ENCODE measurements around the gene ADIG.

ADIG gene

DNA sequence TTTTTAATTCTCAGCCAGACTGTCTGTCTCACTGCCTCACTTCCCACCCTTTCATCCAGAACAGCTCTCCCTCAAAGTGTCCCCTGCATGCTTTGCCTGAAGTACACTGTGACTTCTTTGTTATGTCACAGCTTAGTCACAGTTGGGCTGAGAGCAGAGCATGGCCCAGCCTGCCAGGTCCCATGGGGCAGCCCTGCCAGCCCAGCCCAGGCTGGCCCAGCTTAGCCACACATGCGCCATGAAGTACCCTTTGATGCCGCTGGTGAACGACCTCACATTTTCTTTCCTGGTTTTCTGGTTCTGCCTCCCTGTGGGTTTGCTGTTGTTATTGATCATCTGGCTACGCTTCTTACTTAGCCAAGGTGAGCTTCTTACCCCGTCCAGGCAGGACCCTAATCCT, at the start of gene ADIG:
Gene ADIG, plus strand, starts transcription at position 185 of the 400 bp plus-strand sequence. Its CDS starts 54 bp downstream, at position 239.
- DNase-seq: no peak

DNA sequence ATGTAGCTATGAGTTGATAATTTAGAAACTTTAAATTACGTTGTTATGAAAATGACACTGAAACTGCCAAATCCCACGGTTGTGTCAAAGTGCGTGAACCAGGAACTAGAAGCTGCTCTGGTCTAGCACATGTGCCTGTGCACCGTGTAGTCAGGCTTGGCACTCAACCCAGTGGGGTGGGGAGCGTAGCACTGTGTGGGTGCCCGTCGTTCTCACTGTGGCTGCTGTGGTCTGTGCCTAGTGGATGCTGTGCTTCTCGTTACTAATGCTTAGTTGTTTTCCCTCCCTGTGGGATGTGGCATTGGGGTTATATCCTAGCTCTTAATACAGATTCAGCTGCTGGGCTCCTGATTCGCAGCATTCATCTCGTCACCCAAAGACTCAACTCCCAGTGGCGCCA, 46.2 kb upstream of the ADIG start:
- DNase-seq: no peak

DNA sequence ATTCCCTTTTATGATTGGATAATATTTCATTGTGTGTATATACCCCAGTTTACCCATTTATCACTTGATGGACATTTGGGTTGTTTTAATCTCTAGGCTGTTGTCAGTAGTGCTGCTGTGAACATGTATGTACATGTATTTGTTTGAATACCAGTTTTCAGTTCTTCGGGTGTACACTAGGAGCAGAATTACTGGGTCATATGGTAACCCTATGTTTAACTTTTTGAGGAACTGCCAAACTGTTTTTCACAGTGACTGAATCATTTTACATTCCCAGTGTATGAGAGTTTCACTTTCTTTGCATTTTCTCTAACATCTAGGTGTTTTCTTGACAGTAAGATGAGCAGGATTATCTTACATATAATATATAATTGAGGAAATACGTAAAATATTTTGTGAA, 44.7 kb upstream of the ADIG start:
- no peak for DNase-seq

DNA sequence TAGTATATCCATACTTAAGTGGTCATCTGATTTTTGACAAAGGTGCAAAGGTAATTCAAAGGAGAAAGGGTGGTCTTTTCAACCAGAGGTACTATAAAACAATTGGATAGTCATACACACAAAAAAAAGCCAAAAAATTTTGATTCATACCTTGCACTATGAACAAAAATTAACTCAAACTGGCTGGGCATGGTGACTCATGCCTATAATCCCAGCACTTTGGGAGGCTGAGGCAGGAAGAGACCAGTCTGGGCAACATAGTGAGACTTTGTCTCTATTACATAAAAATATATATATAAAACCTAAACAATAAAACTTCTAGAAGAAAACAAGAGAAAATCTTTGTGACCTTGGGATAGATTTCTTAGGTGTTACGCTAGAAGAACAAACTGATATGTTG, 43.8 kb upstream of the ADIG start:
- no peak for DNase-seq

DNA sequence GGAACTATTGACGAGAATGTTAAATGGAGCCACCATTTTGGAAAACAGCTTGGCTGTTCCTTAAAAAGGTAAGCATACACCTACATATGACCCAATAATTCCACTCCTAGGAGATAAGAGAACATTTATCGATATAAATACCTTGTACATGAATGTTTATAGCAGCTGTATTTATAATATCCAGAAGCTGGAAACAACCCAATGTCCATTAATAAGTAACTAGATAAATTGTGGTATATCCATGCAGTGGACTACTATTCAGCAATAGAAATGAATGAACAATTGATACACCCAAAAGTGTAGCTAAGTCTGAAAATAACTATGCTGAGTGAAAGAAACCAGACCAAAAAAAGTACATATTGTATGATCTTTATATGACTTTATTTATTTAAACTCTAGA, 42.2 kb upstream of the ADIG start:
- no peak for DNase-seq

DNA sequence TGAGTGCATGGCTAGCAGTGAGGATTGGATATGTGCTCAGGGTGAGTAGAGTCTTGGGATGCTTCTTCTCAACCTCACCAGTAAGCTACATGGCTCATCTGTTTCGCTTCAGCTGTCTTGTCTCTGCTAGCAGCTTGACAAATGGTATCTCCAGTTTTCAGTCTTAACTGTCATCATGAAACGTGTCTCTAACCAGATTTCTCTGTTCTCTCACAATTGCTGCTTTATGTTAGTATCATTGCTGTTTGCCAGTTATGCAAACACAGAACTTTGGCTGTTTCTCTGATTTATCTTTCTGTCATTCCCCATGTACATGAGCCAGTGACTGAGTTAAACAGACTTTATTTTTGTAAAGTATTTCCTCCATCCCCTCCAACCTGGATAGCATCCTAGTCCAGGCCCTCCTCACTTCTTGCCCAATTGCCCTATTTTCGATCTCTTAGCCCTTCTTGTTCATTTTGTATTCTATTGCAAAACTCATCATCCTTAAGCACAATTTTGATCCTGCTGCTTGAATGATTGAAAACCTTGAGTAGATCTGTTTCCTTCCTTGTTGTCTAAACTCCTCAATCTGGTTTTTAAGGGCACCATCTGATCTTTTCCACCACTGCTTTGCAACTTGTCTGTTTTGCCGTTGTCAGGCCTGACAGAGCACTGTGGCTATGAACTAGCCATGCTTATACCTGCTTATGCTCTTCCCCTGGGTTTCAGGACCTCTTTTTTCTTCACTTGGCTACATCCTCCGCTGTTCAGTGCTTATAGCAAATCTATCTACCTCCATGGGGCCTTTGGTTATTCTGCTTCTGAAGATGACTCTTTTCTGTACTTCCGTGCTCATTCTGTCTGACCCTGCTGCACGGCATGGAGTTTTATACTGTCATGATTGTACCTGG, 37.7 kb upstream of the ADIG start:
- no peak for DNase-seq

DNA sequence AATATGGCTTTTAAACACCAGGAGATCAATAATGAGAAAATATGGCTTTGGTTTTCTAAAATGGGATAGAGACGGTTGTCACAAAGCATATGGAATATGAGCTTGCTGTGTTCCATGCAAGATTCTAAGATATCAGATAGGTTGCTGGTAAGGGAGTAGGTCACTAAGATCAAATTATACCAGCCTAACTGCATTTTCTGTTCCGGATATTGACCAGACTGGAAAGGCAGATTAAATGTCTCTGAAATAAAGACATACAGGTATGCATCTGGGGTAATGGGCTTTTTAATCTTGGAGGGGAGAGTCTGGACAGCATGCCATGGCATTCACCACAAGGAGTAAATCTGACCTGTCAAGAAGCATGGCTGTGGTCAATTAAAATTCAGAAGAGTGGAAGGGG, 35.2 kb upstream of the ADIG start:
- no peak for DNase-seq

DNA sequence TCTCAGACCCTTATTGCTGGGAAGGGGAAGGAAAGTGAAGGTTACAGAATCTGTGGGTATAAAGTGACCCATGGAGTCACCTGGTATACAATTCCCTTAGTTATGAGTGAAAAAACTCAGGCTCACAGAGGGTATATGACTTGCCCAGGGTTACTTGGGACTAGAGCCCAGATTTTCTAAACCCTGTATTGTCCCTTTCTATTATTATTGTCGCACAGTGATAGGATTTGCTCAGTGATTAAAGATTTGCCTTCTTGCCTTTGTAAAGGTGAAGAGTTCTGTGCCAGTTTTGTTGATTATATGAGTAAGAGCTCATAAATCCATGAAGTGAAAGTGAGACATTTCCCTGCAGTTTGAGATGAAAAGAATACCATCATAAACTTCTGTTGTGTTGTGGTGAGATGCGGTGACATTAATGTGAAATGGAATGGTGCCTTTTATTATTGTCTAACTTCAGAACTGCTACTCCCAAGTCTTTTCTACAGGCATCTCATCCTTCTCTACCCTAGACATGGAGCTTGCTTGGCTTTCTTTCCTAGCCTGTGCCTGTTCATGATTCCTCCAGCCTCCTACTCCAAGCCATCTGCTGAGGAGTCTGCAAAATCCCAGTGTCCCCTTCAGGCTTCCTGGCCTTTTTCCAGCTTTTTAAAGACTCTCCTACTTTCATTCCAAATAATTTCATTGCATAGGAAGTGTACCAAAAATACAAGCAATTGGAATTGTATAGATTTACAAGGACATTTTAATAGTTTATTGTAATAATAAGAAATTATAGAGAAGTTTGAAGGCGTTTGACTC, 33.5 kb upstream of the ADIG start:
- no peak for DNase-seq

DNA sequence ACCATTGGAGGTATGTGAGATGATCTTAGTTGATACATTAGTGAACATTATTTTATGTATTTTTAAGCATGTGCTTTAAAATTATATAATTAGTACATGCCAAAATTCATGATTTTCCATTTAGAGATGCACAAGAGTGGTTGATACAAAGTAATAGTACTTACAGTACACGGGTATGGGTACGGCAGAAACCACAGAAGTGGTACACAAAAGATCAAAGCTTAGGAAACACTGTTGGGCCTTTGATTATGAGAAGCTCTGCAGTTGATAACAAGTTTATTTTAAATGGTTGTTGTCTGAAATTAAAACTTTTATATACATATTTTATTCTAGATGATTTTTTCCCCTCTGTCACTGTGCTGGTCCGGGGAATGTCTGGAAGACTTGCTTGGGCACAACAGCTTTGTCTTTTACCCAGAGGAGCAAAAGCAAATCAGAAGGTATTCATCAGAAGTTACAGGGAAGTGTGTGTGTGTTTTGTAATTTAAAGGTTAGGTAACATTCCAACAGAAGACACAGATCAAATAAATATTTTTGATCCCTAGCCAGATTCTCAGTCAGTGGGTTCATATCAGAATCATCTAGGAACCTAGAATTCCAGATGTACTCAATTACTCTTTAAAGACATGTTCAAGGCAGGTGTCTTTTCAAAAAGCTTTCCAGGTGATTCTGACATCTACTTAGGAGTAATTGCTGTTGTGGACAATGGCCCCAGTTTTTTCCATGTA, 32.5 kb upstream of the ADIG start:
- no peak for DNase-seq

DNA sequence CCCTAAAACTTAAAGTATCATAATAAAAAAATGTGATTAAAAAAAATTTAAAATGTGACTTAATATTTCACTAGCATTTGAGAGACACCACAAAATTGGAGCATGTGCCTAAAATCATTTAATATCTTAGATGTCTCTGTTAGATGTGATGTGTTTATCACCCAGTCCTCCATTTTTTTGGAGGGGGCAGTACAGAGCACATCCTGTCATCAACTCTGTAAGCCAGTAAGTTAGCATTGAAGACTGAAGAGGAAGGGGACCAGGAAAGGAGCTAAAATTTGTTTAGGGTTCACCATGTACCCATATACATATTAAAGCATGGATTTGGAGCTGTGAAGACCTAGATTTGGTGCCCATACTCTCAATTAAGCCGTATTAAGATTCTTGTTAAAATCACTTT, 30.7 kb upstream of the ADIG start:
- no peak for DNase-seq

DNA sequence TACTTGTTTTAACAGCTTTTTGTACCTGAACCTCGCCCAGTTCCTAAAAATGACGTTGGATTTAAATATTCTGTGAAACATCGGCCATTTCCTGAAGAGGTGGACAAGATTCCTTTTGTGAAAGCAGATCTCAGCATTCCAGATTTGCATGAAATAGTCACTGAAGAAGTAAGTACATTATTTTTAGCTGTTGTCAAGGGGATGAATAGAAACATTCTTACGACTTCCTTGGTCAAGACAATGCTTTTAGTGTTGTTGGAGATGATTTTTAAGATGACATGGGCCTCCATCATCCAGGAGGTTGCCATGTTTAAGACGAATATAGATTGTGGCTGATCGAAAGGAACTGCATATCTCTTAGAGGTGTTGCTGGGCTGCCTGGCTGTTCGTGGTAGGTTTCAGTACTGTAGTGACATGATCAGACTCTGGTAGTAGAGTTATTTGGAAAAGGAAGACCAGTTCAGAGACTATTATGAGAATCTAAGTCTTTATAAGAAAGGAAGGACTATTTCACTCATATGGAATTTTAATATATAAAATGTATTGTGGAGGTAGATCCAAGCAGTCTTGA, 29.9 kb upstream of the ADIG start:
- DNase-seq: no peak

DNA sequence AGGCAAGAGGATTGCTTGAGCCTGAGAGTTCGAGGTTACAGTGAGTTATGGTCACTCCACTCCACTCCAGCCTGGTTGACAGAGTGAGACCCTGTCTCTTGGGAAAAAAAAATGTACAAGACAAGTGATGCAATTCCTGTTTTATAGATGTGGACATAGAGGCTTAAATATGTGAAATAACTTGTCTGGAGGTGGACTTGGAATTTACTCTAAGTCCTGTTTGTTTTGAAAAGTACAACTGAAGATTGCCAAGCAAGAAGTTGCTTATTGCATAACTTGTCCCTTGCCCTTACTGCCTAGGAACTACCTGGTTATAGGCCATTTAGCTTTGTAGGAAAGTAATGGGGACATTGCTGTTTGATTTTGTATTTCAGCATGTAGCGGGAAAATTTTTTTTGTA, 26.0 kb upstream of the ADIG start:
- DNase-seq: no peak

DNA sequence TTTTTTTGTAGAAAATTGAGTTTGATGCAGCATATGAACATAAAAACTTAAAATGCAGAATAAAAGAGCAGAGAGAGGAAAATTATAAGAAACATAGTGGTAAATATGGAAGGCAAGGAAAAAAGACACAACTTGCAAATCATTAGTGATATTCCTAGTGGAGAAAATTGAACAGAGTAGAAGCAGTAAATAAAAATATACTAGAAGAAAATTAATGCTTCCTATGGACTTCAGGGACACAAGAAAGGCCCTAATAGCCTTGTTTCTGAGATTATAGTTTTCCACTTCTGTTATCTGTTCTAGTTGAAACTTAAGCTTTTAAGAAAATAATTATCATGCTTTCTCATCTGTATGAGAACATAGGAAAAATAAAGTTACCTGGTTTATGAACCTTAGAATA, 25.6 kb upstream of the ADIG start:
- no peak for DNase-seq

DNA sequence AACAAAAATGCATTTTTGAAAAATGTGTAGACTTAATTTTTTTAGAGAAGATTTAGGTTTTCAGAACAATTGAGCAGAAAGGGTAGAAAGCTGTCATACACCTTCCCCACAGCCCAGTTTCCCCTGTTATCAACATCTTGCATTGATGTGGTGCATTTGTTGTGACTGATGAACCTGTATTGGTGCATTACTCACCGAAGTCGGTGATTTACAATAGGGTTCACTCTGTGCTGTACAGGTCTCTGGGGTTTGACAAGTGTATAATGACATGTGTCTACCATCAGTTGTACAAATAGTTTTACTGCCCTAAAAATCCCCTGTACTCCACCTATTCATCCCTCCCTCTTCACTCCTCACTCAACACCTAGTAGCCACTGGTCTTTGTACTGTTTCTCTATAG, 23.8 kb upstream of the ADIG start:
- DNase-seq: no peak

DNA sequence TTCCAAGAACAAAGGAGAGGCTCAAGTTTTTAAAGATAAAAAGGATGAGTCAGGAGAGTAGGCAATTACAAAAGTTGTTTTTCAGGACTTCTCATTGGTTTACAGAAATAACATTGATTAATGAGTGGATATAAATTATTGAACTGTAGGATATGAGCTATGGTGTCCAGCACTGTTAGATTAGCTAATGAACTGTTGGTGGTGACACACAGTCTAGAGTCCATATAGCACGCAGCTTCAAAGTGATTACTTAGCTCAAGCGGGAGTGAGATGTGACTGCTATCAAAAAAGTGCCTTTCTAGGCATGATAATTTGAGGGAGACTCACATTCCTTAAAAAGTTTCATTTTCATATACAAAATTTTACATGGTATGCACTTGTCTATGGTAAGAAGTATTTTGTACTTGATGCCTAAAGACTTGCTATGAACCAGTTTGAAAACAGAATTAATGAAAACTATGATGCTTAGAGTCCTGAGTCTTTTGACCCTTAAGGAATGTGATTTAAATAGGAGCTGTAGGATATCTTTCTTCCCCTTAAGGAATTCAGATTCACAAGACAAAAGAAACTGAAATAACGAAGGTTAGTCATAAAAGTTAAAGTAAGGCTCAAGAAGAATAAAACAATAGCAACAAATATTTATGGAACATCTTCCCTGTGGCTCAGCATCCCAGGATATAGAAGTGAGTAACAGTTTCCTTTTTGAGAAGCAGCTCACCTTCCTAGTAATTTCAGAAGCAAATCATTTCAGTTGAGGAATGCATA, 22.2 kb upstream of the ADIG start:
- DNase-seq: no peak

DNA sequence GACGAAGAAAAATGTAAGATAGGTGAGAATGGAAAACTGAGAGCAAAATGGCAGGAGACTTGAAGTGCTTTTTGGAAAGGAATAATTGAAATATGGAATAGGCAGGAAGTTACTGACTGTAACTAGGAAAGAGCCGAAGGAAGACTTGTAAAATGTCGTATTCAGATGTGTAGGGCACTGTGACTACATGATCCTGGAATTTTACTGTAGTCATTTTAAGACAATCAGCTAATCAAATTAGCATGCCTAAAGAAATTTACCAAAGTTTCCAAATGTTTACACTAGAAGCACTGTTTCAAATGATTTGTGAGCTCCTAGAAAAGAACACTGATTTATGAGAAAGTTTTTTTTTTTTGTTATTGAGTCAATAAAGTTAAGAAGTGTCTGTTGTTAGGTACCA, 21.2 kb upstream of the ADIG start:
- DNase-seq: no peak

DNA sequence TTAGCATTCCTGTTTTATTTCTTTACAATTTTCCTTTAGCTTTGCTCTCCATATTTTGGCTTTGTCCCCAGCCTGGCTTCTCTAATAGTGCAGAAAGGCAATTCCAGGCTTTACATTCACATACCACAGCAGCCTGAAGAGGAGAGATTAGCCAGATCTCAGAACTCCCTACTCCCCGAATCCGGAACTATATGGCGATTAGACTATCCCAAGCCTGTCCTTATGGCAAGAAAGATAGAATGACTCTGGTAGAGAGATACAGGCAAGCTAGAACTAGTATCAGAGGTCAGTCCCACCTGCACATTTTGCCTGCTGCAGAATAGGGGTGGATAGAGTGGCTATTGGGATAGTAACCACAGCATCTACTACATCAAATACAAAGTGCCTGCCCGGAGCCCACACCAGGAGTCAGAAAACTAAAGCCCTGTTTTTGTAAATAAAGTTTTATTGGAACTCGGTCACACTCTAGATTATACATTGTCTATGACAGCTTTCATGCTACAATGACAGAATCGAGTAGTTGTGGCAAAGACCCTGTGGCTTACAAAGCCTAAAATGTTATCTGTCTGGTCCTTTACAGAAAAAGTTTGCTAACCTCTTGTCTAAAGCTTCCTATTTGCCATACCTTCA, 17.1 kb upstream of the ADIG start:
- DNase-seq: no peak

DNA sequence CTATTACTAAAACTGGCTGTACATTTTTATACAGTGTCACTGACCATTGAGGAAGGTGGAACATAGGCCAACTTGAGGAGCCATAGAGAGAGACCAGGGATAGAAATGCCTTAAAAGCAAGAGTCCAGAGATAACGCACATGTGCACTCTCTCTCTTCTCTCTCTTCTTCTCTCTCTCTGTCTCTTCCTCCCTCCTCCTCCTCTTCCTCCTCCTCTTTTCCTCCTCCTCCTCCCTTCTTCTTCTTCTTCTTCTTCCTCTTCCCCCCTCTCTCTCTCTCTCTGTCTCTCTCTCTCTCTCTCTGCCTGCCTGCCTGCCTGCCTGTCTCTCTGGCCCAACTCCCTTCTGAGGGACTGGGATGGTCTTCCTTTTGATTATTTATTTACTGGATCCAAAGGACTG, 16.3 kb upstream of the ADIG start:
- DNase-seq: no peak

DNA sequence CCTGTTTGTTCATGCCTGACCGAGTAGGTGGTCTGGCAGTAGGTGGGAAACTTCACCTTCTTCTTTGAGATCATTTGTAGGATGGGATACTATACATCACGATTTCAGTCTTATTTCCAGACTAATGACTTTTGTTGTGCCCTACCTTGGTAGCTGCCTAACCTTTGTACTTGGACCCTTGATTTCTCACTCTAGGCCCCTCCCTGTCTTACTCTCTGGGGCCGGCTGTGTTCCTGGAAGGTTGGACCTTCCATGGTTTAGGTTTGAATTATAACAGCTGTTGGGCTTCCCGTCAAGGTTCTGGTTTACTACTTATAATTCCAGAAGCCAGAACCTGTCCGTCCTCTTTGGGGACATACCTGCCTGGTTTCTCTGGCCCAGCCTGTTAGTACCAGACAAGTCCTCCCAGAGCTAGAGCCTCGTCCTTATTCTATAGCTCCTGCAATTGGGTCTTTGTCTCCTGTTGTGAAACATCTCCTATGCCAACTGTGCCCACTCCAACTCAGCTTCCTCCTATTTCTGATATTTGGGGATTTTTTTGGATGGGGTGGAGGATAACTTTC, 14.9 kb upstream of the ADIG start:
- DNase-seq: no peak

DNA sequence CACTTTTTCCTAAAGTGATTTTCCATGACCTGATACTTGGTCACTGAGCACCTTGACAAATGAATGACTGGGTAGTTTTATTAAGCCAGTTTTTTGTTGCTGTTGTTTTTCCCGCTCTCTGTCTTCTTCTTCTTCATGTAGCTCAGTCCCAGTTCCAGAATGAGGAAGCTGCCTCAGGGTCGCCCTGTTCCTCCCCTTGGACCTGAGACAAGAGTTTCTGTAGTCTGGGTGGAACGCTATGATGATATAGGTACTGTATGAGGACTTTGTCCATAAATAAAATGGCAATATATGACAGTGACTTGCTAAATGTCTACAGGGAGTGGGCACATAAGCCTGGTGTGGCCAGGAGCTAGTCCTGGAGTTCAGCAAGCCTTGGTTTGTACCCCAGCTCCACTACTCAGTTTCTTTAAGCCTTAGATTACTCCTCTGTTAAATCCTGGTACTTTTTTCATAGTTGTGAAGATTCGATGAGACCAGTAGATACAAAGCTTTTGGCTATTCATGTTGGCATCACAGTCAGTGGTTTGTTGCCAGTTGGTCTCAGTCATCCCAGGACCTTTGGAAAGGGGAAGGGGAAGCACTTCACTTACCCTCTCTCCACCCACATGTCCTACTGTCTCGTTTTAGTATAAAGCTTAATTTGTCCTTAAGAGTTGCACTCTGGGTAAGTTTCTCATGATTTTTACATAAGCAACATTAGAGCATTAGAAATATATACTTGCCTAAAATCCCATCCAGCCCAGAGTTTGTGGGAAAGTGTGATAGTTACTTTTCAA, 11.1 kb upstream of the ADIG start:
- no peak for DNase-seq

DNA sequence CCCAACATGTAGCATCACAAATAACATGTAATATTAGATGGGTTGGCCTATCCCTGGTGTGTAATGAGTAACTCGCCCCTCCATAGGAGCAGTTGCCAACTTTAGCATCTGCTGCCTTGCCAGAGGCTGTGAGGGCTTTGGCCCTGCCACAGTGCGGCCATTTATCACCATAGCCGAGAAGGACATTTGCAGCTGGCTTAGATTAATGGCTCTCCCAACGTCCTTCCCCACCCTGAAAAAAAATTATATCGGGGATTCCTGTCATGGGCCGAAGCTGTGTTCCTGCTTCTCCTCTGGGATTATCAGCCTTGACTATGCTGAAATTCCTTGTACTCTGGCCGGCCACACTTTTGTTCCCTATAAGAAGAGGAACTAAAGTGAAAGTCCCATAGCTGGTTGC, 7.6 kb upstream of the ADIG start:
- no peak for DNase-seq

Data from activated CD4-positive, alpha-beta T cell treated with anti-CD3 and anti-CD28 coated beads, Interleukin-2, amount 50 U/mL, for 4 hours (primary cell).